K562 (cell line): ENCODE results near the gene ZCCHC14. TPM values are rescaled to one million over a fixed set of nuclear protein-coding genes. Genes with fewer than 3 reads are reported as not detected.

Experiments
- ARID2 ChIP-seq: fragments of 450-650 bp; IDR thresholded peaks from 2 replicates; pipeline ENCODE4 v1.6.1; 2017; ENCODE audit warnings: antibody characterized with exemption, mild to moderate bottlenecking
- CBFB ChIP-seq: sonication (generic); formaldehyde crosslinking; IDR thresholded peaks from 2 replicates; pipeline ENCODE4 v1.4.0; 2020; ENCODE audit warnings: mild to moderate bottlenecking, missing genetic modification reagents
- CBX8 ChIP-seq: fragments of 200-600 bp; sonication (generic); IDR thresholded peaks from 2 replicates; pipeline ENCODE4 v1.6.1; 2012; ENCODE audit warnings: borderline replicate concordance, mixed run types, low read depth, mild to moderate bottlenecking, moderate library complexity, mixed read lengths, low read length, control low read depth, inconsistent platforms; ENCODE audit not compliant: poor library complexity, severe bottlenecking; ENCODE audit errors: extremely low read depth
- ETV6 ChIP-seq, 3 experiments: fragments of 150-350 bp in 1 of 3; sonication (generic) in 1 of 3; formaldehyde crosslinking in 1 of 3; IDR thresholded peaks; 2 replicates each; pipeline versions ENCODE4 v1.6.1 to v1.8.0; 2014 to 2022; ENCODE audit warnings: borderline replicate concordance in 2 of 3, low read depth in 2 of 3, antibody characterized with exemption in 1 of 3, low read length in 1 of 3, mild to moderate bottlenecking in 1 of 3, missing genetic modification reagents in 1 of 3
- FOXM1 ChIP-seq, 2 experiments: fragments of 450-650 bp in 1 of 2; sonication (generic) in 1 of 2; formaldehyde crosslinking in 1 of 2; IDR thresholded peaks; 2 replicates each; pipeline versions ENCODE4 v1.6.1 to v1.9.0; 2017 to 2022; ENCODE audit warnings: low read depth in 2 of 2, mild to moderate bottlenecking in 2 of 2, missing genetic modification reagents in 1 of 2, moderate library complexity in 1 of 2
- IFI16 ChIP-seq: fragments of 250-450 bp; sonication (Bioruptor Pico); IDR thresholded peaks from 2 replicates; pipeline ENCODE4 v2.1.2; 2022; ENCODE audit warnings: mild to moderate bottlenecking, inconsistent platforms
- NR3C1 ChIP-seq: sonication (generic); formaldehyde crosslinking; IDR thresholded peaks from 2 replicates; pipeline ENCODE4 v1.8.1; 2022; ENCODE audit warnings: missing genetic modification reagents
- RBM39 ChIP-seq: fragments of 200-400 bp; formaldehyde crosslinking; optimal IDR thresholded peaks from 2 replicates; pipeline ENCODE3; 2018; ENCODE audit warnings: low read depth, low read length
- SIN3A ChIP-seq, 2 experiments: fragments of 150-350 bp in 1 of 2; IDR thresholded peaks; 2 replicates each; pipeline ENCODE4 v1.6.1; 2011 to 2016; ENCODE audit warnings: borderline replicate concordance in 2 of 2, low read depth in 2 of 2, low read length in 2 of 2, mild to moderate bottlenecking in 2 of 2, moderate library complexity in 2 of 2; ENCODE audit not compliant: control insufficient read depth in 1 of 2
- SMAD4 ChIP-seq: fragments of 250-450 bp; sonication (Bioruptor Pico); conservative IDR thresholded peaks from 2 replicates; pipeline ENCODE4 v1.8.0; 2021; ENCODE audit warnings: inconsistent platforms, mild to moderate bottlenecking, moderate library complexity
- TEAD4 ChIP-seq, 2 experiments: sonication (generic) in 1 of 2; formaldehyde crosslinking in 1 of 2; IDR thresholded peaks; 2 replicates each; pipeline versions ENCODE4 v1.6.1 to v1.8.0; 2012 to 2022; ENCODE audit warnings: borderline replicate concordance in 1 of 2, inconsistent platforms in 1 of 2, low read length in 1 of 2, mild to moderate bottlenecking in 1 of 2, missing genetic modification reagents in 1 of 2
- U2AF1 ChIP-seq: fragments of 200-400 bp; formaldehyde crosslinking; optimal IDR thresholded peaks from 2 replicates; pipeline ENCODE3; 2017; ENCODE audit warnings: mild to moderate bottlenecking, low read depth, low read length, moderate library complexity
- ZKSCAN1 ChIP-seq: fragments of 150-350 bp; IDR thresholded peaks from 2 replicates; pipeline ENCODE4 v1.6.1; 2016; ENCODE audit warnings: low read depth, low read length
- ZNF668 ChIP-seq: fragments of 250-450 bp; sonication (Bioruptor Pico); IDR thresholded peaks from 2 replicates; pipeline ENCODE4 v1.8.0; 2022; ENCODE audit warnings: mild to moderate bottlenecking, inconsistent platforms
- polyA plus RNA-seq, 8 experiments: library from polyadenylated mRNA; depleted of rRNA in 4 of 8; stranded (reverse) in 5 of 8; unstranded in 3 of 8; fragments of >200 nt; fragmentation: Nextera tagmentation in 2 of 8; fragmentation: Illumina TruSeq in 1 of 8; extraction: Ambion mirVana in 2 of 8; extraction: Trizol in 1 of 8; gene quantifications; 2 replicates each; pipeline versions ENCODE4 v1.2.1 to v1.2.3, GENCODE V29; 2011 to 2014; ENCODE audit warnings: inconsistent platforms in 1 of 8, missing spikeins in 1 of 8
- total RNA-seq, 7 experiments: library from RNA; depleted of rRNA in 6 of 7; stranded (reverse); fragments of >200 nt in 6 of 7; fragmentation: Illumina TruSeq in 2 of 7; extraction: Trizol in 2 of 7; gene quantifications; 2 replicates each; pipeline versions ENCODE4 v1.2.1 to v1.2.3, GENCODE V29; 2011 to 2021; ENCODE audit warnings: low replicate concordance in 1 of 7
- TF ChIP-seq, protein P1 (sequence below), 2 experiments: fragments of 450-650 bp in 1 of 2; sonication (generic) in 1 of 2; formaldehyde crosslinking in 1 of 2; IDR thresholded peaks in 1 of 2; conservative IDR thresholded peaks in 1 of 2; 2 replicates each; pipeline versions ENCODE4 v1.6.1 to v1.8.1; 2016 to 2023; ENCODE audit warnings: mild to moderate bottlenecking in 2 of 2, moderate library complexity in 2 of 2, inconsistent platforms in 1 of 2, missing genetic modification reagents in 1 of 2
- TF ChIP-seq, protein P2 (sequence below): sonication (generic); formaldehyde crosslinking; IDR thresholded peaks from 2 replicates; pipeline ENCODE4 v1.9.0; 2022; ENCODE audit warnings: mild to moderate bottlenecking, missing genetic modification reagents
- TF ChIP-seq, protein P3 (sequence below): sonication (generic); formaldehyde crosslinking; IDR thresholded peaks from 2 replicates; pipeline ENCODE4 v1.8.0; 2022; ENCODE audit warnings: mild to moderate bottlenecking, missing genetic modification reagents, borderline replicate concordance
- TF ChIP-seq, protein P4 (sequence below): fragments of 200-400 bp; formaldehyde crosslinking; IDR thresholded peaks from 2 replicates; pipeline ENCODE4 v1.6.1; 2017; ENCODE audit warnings: mild to moderate bottlenecking, low read depth, low read length, moderate library complexity

Gene ZCCHC14
- total and polyA plus RNA-seq, 9 of the 15 experiments (the other 6 are each of a cell fraction or from before 2014, with no cell fraction given), result 1.5 to 12.4 (median 2.9) TPM

DNA sequence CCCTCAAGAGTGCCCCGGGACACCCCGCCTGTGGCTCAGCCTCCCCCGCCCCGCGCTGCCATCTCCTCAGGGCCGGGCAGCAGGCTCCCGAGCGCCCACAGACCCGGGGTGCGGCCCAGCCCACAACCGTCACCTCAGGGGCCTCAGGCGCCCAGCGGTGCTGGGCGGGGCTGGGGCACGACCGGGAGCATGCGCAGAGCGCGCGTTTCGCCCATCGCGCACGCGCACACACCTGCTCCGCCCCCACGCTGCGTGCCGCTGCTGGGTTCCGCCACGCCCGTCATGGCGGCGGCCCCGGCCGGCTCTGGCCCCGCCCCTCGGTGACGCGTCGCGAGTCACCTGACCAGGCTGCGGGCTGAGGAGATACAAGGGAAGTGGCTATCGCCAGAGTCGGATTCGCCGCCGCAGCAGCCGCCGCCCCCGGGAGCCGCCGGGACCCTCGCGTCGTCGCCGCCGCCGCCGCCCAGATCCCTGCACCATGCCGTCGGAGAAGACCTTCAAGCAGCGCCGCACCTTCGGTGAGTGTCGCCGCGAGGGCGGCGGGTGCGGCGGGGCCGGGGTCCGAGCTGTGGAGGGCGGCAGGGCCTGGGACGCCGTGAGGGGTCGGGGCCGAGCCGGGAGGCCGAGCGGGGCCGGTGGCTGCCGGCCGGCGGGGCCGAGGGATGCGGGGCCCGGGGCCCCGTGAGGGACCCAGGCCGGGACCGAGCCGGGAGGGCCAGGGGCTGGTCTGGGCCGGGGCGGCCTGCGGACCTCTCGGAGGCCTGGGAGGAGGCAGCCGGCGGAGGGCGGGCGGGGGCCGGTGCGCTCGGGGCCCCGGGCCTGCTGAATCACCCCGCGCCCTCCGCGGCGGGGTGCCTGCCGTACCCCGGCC lies 100.6 kb downstream of the ZCCHC14 start, which contains the start of gene MAP1LC3B (continued):
- TF ChIP-seq TEAD4 (IDR thresholded peaks at IDR 0.05; ENCODE audit: low read length) (no peak), TEAD4 (CRISPR knock-in tag; IDR thresholded peaks at IDR 0.05; ENCODE audit: borderline replicate concordance) (no peak), ZNF668 (no peak), RBM39 (no peak), IFI16 (CRISPR knock-in tag) (no peak), U2AF1 (peak; percentile 58), CBX8 (no peak), NR3C1 (CRISPR knock-in tag) (0 out of 2 replicates have a peak, but pooled peaks have one; percentile 50), SIN3A (IDR thresholded peaks at IDR 0.05; ENCODE audit: borderline replicate concordance in 2 of 2, control insufficient read depth in 1 of 2, low read depth in 2 of 2, low read length in 2 of 2) (peak; percentile 65 to 88; a peak in 2 of 4 replicates), ZKSCAN1 (no peak), FOXM1 (IDR thresholded peaks at IDR 0.05; ENCODE audit: low read depth) (no peak), FOXM1 (CRISPR knock-in tag; IDR thresholded peaks at IDR 0.05; ENCODE audit: low read depth) (0 out of 2 replicates have a peak, but pooled peaks have one; percentile 49), ARID2 (no peak), CBFB (CRISPR knock-in tag) (no peak), SMAD4 (CRISPR knock-in tag) (0 out of 2 replicates have a peak, but pooled peaks have one; percentile 70), ETV6 (IDR thresholded peaks at IDR 0.05; ENCODE audit: borderline replicate concordance in 1 of 2, low read depth in 2 of 2, low read length in 1 of 2) (no peak), ETV6 (CRISPR knock-in tag; IDR thresholded peaks at IDR 0.05; ENCODE audit: borderline replicate concordance) (no peak)
- TF ChIP-seq, protein P1, sequence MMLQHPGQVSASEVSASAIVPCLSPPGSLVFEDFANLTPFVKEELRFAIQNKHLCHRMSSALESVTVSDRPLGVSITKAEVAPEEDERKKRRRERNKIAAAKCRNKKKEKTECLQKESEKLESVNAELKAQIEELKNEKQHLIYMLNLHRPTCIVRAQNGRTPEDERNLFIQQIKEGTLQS (IDR thresholded peaks at IDR 0.05), result 0 out of 2 replicates have a peak, but pooled peaks have one; percentile 9
- TF ChIP-seq, protein P1 (CRISPR knock-in tag; conservative IDR thresholded peaks at IDR 0.05), result peak; percentile 92
- TF ChIP-seq, protein P2, sequence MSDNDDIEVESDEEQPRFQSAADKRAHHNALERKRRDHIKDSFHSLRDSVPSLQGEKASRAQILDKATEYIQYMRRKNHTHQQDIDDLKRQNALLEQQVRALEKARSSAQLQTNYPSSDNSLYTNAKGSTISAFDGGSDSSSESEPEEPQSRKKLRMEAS, result 0 out of 2 replicates have a peak, but pooled peaks have one; percentile 49
- TF ChIP-seq, protein P3, sequence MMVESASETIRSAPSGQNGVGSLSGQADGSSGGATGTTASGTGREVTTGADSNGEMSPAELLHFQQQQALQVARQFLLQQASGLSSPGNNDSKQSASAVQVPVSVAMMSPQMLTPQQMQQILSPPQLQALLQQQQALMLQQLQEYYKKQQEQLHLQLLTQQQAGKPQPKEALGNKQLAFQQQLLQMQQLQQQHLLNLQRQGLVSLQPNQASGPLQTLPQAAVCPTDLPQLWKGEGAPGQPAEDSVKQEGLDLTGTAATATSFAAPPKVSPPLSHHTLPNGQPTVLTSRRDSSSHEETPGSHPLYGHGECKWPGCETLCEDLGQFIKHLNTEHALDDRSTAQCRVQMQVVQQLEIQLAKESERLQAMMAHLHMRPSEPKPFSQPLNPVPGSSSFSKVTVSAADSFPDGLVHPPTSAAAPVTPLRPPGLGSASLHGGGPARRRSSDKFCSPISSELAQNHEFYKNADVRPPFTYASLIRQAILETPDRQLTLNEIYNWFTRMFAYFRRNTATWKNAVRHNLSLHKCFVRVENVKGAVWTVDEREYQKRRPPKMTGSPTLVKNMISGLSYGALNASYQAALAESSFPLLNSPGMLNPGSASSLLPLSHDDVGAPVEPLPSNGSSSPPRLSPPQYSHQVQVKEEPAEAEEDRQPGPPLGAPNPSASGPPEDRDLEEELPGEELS (CRISPR knock-in tag), result no peak
- TF ChIP-seq, protein P4, sequence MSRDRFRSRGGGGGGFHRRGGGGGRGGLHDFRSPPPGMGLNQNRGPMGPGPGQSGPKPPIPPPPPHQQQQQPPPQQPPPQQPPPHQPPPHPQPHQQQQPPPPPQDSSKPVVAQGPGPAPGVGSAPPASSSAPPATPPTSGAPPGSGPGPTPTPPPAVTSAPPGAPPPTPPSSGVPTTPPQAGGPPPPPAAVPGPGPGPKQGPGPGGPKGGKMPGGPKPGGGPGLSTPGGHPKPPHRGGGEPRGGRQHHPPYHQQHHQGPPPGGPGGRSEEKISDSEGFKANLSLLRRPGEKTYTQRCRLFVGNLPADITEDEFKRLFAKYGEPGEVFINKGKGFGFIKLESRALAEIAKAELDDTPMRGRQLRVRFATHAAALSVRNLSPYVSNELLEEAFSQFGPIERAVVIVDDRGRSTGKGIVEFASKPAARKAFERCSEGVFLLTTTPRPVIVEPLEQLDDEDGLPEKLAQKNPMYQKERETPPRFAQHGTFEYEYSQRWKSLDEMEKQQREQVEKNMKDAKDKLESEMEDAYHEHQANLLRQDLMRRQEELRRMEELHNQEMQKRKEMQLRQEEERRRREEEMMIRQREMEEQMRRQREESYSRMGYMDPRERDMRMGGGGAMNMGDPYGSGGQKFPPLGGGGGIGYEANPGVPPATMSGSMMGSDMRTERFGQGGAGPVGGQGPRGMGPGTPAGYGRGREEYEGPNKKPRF, result no peak
